Uterus (tissue), 2 donors: ENCODE data around the gene LDLRAD4.

Source experiments
- POLR2A ChIP-seq, 2 donors: fragments of 450-650 bp; IDR thresholded peaks; one replicate each; pipeline ENCODE4 v1.6.1; 2016; ENCODE audit warnings: antibody characterized with exemption in 2 of 2, mild to moderate bottlenecking in 1 of 2, moderate library complexity in 1 of 2
- TF ChIP-seq, protein P1 (sequence below), 4 experiments: fragments of 200-600 bp in 2 of 4; fragments of 450-650 bp in 2 of 4; sonication (generic) in 2 of 4; IDR thresholded peaks; one replicate each; pipeline ENCODE4 v1.5.1; 2016 to 2019; ENCODE audit warnings: antibody characterized with exemption in 4 of 4, mild to moderate bottlenecking in 2 of 4, moderate library complexity in 1 of 4

- TF ChIP-seq, protein P1, sequence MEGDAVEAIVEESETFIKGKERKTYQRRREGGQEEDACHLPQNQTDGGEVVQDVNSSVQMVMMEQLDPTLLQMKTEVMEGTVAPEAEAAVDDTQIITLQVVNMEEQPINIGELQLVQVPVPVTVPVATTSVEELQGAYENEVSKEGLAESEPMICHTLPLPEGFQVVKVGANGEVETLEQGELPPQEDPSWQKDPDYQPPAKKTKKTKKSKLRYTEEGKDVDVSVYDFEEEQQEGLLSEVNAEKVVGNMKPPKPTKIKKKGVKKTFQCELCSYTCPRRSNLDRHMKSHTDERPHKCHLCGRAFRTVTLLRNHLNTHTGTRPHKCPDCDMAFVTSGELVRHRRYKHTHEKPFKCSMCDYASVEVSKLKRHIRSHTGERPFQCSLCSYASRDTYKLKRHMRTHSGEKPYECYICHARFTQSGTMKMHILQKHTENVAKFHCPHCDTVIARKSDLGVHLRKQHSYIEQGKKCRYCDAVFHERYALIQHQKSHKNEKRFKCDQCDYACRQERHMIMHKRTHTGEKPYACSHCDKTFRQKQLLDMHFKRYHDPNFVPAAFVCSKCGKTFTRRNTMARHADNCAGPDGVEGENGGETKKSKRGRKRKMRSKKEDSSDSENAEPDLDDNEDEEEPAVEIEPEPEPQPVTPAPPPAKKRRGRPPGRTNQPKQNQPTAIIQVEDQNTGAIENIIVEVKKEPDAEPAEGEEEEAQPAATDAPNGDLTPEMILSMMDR (IDR thresholded peaks at IDR 0.05), result no peak
- no peak for TF ChIP-seq POLR2A (IDR thresholded peaks at IDR 0.05)
These were observed 51.8 kb downstream of the LDLRAD4 start for GRCh38 chr18:13270279-13270855.
